KMS-11 (cell line): ENCODE measurements around the gene CROCC2.

Experiments
- H2AFZ ChIP-seq: fragments of 200-600 bp; sonication (generic); 2 replicates; pipeline ENCODE4 v1.6.1; 2016; ENCODE audit warnings: antibody characterized with exemption, mixed run types, low read depth
- H3K27ac ChIP-seq: fragments of 200-600 bp; sonication (generic); 2 replicates; pipeline ENCODE4 v1.6.1; 2016; ENCODE audit warnings: mild to moderate bottlenecking, mixed run types
- H3K27me3 ChIP-seq: fragments of 200-600 bp; sonication (generic); 2 replicates; pipeline ENCODE4 v1.6.1; 2017; ENCODE audit warnings: mild to moderate bottlenecking, low read depth, mixed run types, moderate library complexity; ENCODE audit not compliant: insufficient read depth
- H3K36me3 ChIP-seq: fragments of 200-600 bp; sonication (generic); 2 replicates; pipeline ENCODE4 v1.6.1; 2017; ENCODE audit warnings: mild to moderate bottlenecking, mixed run types; ENCODE audit not compliant: insufficient read depth
- H3K4me1 ChIP-seq: fragments of 200-600 bp; sonication (generic); 2 replicates; pipeline ENCODE4 v1.6.1; 2016; ENCODE audit warnings: mild to moderate bottlenecking, low read depth, mixed run types; ENCODE audit not compliant: poor library complexity, severe bottlenecking
- H3K4me2 ChIP-seq: fragments of 200-600 bp; sonication (generic); 2 replicates; pipeline ENCODE4 v1.7.0; 2016; ENCODE audit warnings: mild to moderate bottlenecking, mixed run types
- H3K4me3 ChIP-seq: fragments of 200-600 bp; sonication (generic); IDR thresholded peaks from 2 replicates; pipeline ENCODE4 v1.6.1; 2017; ENCODE audit warnings: low read depth, low read length, mixed read lengths; ENCODE audit not compliant: insufficient read depth
- H3K79me2 ChIP-seq: fragments of 200-600 bp; sonication (generic); 2 replicates; pipeline ENCODE4 v1.6.1; 2016; ENCODE audit warnings: low read depth, mixed run types; ENCODE audit not compliant: insufficient read depth
- H3K9ac ChIP-seq: fragments of 200-600 bp; sonication (generic); 2 replicates; pipeline ENCODE4 v1.6.1; 2016; ENCODE audit warnings: mild to moderate bottlenecking, mixed run types
- H4K20me1 ChIP-seq: fragments of 200-600 bp; sonication (generic); 2 replicates; pipeline ENCODE4 v1.6.1; 2016; ENCODE audit warnings: mild to moderate bottlenecking, mixed run types; ENCODE audit not compliant: insufficient read depth
- TF ChIP-seq, protein P1 (sequence below): fragments of 200-600 bp; sonication (generic); conservative IDR thresholded peaks from 2 replicates; pipeline ENCODE4 v1.6.1; 2017; ENCODE audit warnings: low read depth, mild to moderate bottlenecking, antibody characterized with exemption, low read length, moderate library complexity, mixed read lengths

Gene CROCC2

GRCh38 chr2:240934701-240935102 lies 28.6 kb downstream of the CROCC2 start:
- H3K27ac ChIP-seq: no peak overlapping the region
- no peak overlapping the region for H2AFZ ChIP-seq

DNA sequence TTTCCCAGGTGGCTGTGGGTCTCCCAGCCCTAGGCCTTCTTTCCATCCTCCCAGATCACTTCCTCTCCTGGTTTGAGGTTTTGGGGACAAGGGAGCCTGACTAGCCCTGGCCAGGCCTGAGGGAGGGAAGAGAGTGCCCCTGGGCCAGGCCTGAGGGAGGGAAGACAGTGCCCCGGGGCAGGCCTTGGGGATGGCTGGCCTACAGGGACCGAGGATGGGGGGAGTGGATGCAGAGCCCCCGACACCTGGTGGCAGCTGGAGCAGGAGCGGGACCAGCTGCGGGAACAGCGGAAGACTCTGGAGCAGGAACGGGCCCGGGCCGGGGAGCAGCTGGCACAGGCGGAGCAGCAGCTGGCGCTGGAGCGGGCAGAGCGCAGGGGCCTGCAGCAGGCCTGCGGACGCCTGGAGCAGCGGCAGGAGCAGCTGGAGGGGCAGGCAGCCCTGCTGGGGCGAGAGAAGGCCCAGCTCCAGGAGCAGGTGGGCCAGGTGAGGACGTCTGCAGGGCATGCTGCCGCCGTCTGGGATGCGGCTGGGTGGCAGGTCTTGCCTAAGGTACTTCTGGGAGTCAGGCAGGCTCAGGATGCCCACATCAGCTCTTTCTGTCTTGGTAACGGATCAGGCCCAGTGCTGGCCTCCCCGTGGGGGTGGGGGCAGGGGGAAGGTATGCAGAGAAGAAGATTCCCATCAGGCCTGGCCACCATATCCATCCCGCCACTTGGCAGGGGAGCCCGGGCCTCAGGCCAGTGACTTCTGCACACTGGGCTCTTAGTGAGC lies 29.2 kb downstream of the CROCC2 start:
- TF ChIP-seq, protein P1, sequence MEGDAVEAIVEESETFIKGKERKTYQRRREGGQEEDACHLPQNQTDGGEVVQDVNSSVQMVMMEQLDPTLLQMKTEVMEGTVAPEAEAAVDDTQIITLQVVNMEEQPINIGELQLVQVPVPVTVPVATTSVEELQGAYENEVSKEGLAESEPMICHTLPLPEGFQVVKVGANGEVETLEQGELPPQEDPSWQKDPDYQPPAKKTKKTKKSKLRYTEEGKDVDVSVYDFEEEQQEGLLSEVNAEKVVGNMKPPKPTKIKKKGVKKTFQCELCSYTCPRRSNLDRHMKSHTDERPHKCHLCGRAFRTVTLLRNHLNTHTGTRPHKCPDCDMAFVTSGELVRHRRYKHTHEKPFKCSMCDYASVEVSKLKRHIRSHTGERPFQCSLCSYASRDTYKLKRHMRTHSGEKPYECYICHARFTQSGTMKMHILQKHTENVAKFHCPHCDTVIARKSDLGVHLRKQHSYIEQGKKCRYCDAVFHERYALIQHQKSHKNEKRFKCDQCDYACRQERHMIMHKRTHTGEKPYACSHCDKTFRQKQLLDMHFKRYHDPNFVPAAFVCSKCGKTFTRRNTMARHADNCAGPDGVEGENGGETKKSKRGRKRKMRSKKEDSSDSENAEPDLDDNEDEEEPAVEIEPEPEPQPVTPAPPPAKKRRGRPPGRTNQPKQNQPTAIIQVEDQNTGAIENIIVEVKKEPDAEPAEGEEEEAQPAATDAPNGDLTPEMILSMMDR: no peak
- no peak overlapping the region for H3K9ac ChIP-seq
- peaks cover 56% of the 10 kb centered on the region; the same call in 1 of the 2 replicates for H3K27me3 ChIP-seq
- no peaks in the 10 kb centered on the region for H3K36me3 ChIP-seq
- H2AFZ ChIP-seq: no peak overlapping the region
- H3K4me1 ChIP-seq: no peaks in the 10 kb centered on the region
- H3K4me3 ChIP-seq: no peak overlapping the region
- H4K20me1 ChIP-seq: no peaks in the 10 kb centered on the region
- no peak overlapping the region for H3K4me2 ChIP-seq
- H3K27ac ChIP-seq: no peak overlapping the region
- H3K79me2 ChIP-seq: no peaks in the 10 kb centered on the region

More at GRCh38 chr2:240934701-240935102, 28.6 kb downstream of the CROCC2 start:
- H4K20me1 ChIP-seq: no peaks in the 10 kb centered on the region
- H3K4me1 ChIP-seq: no peaks in the 10 kb centered on the region
- no peak overlapping the region for H3K4me3 ChIP-seq
- TF ChIP-seq, protein P1: no peak
- H3K27me3 ChIP-seq: peaks cover 57% of the 10 kb centered on the region; the same call in 1 of the 2 replicates
- no peaks in the 10 kb centered on the region for H3K36me3 ChIP-seq
- H3K9ac ChIP-seq: no peak overlapping the region
- H3K4me2 ChIP-seq: no peak overlapping the region
- H3K79me2 ChIP-seq: no peaks in the 10 kb centered on the region

DNA sequence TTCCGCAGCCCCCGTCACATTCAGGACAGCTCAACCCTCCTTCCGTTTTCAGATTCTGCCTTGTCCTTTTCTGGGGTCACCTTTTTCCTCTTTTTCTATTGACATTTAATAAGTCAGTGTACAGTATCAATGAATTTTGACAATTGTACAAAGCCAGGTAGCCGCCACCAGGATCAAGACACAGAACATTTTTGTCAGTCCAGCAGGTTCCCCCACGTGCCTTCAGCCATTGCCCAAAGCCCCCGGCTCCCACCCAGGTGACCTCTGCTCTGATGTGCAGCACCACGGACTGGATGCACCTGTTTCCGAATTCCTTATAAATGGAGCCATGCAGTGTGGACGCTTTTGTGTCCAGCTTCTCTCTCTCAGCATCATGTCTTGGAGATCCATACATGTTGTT lies 30.0 kb downstream of the CROCC2 start:
- Histone ChIP-seq H3K4me2 (no peak overlapping the region), H3K4me3 (no peak overlapping the region), H3K79me2 (no peaks in the 10 kb centered on the region), H2AFZ (no peak overlapping the region), H4K20me1 (no peaks in the 10 kb centered on the region), H3K36me3 (no peaks in the 10 kb centered on the region), H3K4me1 (no peaks in the 10 kb centered on the region), H3K27ac (no peak overlapping the region), H3K9ac (no peak overlapping the region), H3K27me3 (peaks cover 52% of the 10 kb centered on the region; the same call in 1 of the 2 replicates)
- TF ChIP-seq, protein P1: no peak

- Histone ChIP-seq H4K20me1 (no peaks in the 10 kb centered on the region), H3K9ac (no peak overlapping the region), H3K4me1 (no peaks in the 10 kb centered on the region), H3K27me3 (peaks cover 11% of the 10 kb centered on the region; the same call in 1 of the 2 replicates), H3K27ac (no peak overlapping the region), H3K79me2 (no peaks in the 10 kb centered on the region), H3K4me2 (no peak overlapping the region), H3K4me3 (no peak overlapping the region), H2AFZ (no peak overlapping the region), H3K36me3 (no peaks in the 10 kb centered on the region)
- TF ChIP-seq, protein P1: no peak
These were observed 39.9 kb downstream of the CROCC2 start for GRCh38 chr2:240946046-240946445.
